Thymus (tissue), 11 donors: ENCODE results near the gene C8G. TPM values are rescaled to one million over a fixed set of nuclear protein-coding genes. Genes with fewer than 3 reads are reported as not detected.
A peak's percentile ranks its signal among the peaks of the same experiment; 100 is the strongest.

Experiments
- DNase-seq, 9 donors: peaks; one replicate each; pipeline ENCODE4 v3.0.0-alpha.2; 2013; ENCODE audit warnings: low spot score in 9 of 9, low read depth in 6 of 9, missing footprints in 1 of 9
- H3K27ac ChIP-seq, 2 donors: one replicate each; pipeline ENCODE4 v1.5.1; 2013; ENCODE audit warnings: control low read depth in 1 of 2, low read depth in 1 of 2, low read length in 1 of 2, mild to moderate bottlenecking in 1 of 2, moderate library complexity in 1 of 2
- H3K27me3 ChIP-seq, 2 donors: one replicate each; pipeline ENCODE4 v1.5.1; 2013; ENCODE audit warnings: low read length in 1 of 2; ENCODE audit not compliant: control insufficient read depth in 2 of 2, insufficient read depth in 1 of 2
- H3K36me3 ChIP-seq, 2 donors: one replicate each; pipeline ENCODE4 v1.5.1; 2013; ENCODE audit warnings: low read length in 1 of 2, mild to moderate bottlenecking in 1 of 2, moderate library complexity in 1 of 2; ENCODE audit not compliant: control insufficient read depth in 2 of 2, insufficient read depth in 2 of 2
- H3K4me1 ChIP-seq, 2 donors: one replicate each; pipeline ENCODE4 v1.5.1; 2013; ENCODE audit warnings: low read length in 2 of 2; ENCODE audit not compliant: control insufficient read depth in 2 of 2, insufficient read depth in 2 of 2
- H3K4me3 ChIP-seq, 2 donors: one replicate each; pipeline ENCODE4 v1.5.1; 2013; ENCODE audit warnings: low read length in 2 of 2, control low read depth in 1 of 2, mild to moderate bottlenecking in 1 of 2
- H3K9me3 ChIP-seq, 2 donors: one replicate each; pipeline ENCODE4 v1.5.1; 2013; ENCODE audit warnings: low read length in 1 of 2, mild to moderate bottlenecking in 1 of 2; ENCODE audit not compliant: control insufficient read depth in 2 of 2, insufficient read depth in 1 of 2
- WGBS: extraction: QIAGEN DNeasy Blood & Tissue Kit; methylation state at CpG from one replicate; pipeline ENCODE4 v1.1.7; 2013; 5-methylcytosine and 5-hydroxymethylcytosine counted together
- polyA plus RNA-seq: library from polyadenylated mRNA; stranded (reverse); fragments of 200-250 nt; gene quantifications from one replicate; pipeline ENCODE4 v1.2.3, GENCODE V29; 2013
- total RNA-seq: library from RNA; stranded (reverse); fragments of 120-200 nt; gene quantifications from one replicate; pipeline ENCODE4 v1.2.4, GENCODE V29; 2013
- donor health status: healthy.

Gene C8G
- total and polyA plus RNA-seq, 2 donors = 2.2 to 6.5 TPM

- Histone ChIP-seq H3K9me3 (no peaks in the 10 kb centered on the region), H3K27me3 (no peaks in the 10 kb centered on the region), H3K27ac (peak overlapping the region; percentile 67 to 84), H3K4me1 (peaks cover 9 to 42% of the 10 kb centered on the region in 2 donors), H3K4me3 (peak overlapping the region; percentile 66 to 85), H3K36me3 (no peaks in the 10 kb centered on the region)
- 9% methylated on average over 63 of the region's 63 CpGs for WGBS
- peak; percentile 85 to 98 (median 95) for DNase-seq
Measured at GRCh38 chr9:136949817-136950655, 5.0 kb downstream of the C8G start.

DNA sequence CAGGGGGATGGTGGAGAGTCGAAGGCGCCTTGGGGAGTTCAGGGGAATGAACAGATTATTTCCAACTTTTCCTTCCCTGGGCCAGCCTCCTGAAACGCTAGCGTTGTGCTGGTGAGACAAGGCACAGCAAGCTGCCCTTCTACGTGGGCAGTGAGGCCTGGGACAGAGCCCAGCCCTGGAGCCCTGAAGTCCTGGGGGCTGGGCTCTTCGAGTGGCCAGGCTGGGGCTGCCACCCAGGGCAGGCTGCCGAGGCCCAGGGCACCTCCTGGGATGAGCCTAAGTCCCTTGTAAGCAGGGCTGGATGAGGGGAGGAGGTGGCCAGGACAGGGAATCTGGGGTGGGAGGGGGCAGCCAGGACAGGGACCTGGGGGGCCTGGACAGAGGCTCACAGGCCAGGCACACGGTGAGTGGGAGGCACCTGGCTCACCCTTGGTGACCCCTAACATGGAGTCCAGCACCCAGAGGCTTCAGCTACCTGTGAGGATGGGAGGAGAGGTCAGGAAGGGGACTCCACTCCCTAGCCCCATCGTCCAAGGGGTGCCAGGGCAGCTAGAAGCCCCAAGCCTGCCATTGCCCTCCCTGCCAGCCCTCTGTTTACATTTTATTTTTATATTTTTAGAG is 5.7 kb downstream of the C8G start:
- DNase-seq = no peak
- Histone ChIP-seq H3K4me1 (peaks cover 7 to 38% of the 10 kb centered on the region in 2 donors), H3K4me3 (peak overlapping the region; percentile 66 to 85), H3K27me3 (no peaks in the 10 kb centered on the region), H3K27ac (peak overlapping the region; percentile 67 to 84), H3K9me3 (no peaks in the 10 kb centered on the region), H3K36me3 (no peaks in the 10 kb centered on the region)
- 85% methylated on average over 9 of the region's 9 CpGs for WGBS

DNA sequence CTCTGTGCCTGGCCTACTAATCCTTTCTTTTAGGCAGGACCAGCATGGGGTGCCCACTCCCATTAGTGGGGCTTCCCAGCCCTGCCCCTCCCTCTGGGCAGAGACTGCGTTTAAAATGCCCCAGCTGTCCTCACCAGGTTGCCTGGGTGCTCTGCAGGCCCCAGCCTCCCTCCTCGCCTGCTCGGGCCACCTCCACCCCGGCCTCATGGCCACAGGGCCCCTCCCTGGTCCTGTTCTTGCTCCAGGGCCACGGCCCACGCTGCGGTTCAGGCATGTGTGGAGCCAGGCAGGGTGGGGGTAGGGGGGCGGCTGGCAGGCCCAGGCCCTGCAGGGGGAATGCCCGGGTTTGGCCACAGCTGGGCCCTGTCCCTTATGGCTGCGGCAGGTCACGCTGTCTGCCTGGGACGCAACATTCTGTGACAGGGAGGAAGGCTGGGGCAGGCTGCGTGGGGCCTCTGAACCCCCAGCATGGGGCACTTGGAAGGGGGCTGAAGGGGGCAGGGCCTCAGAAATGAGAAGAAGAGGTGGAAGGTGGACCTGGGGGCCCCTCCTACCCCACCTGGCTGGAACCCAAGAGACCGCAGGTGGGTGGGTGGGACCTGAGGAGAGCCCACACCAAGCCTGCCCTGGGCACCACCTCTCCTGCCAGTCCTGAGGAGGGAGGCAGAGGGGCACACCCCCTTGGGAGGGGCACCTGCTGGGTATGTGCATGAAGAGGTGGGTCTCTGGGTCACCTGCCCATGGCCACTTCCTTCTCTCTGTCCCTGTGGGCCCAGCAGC is 6.7 kb downstream of the C8G start, which contains the start of gene LCN12:
TSS of gene LCN12 (plus strand) at position 733 of the 780 bp plus-strand sequence. CDS start 55 bp downstream, outside the sequence.
- WGBS = 94% methylated on average over 14 of the region's 14 CpGs
- Histone ChIP-seq H3K4me3 (no peak within 1 kb of the TSS), H3K36me3 (no peaks in the 10 kb centered on the region), H3K9me3 (no peaks in the 10 kb centered on the region), H3K27ac (no peak within 1 kb of the TSS), H3K27me3 (no peaks in the 10 kb centered on the region), H3K4me1 (peaks cover 7 to 38% of the 10 kb centered on the region in 2 donors)
- DNase-seq = no peak

DNA sequence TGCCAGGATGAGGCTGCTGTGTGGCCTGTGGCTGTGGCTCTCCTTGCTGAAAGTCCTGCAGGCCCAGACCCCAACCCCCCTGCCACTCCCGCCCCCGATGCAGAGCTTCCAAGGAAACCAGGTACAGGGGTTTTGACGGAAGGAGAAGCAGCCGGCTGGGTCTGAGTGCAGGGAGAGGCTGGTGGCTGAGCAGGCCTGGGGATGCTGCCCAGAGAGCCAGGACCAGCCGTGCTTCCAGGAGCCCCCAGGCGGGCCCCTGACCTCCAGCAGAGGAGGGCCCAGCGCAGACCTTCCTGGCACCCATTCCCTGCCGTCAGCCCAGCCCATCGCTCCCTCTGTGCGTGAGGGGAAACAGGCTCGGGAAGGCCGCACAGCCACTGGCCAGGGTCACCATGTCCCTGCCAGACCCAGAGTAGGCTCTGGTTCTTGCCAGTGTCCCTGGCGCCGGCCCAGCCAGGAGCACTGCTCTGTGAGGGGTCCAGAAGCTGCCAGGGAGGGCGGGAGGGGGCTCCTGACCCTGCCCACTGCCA is 7.3 kb downstream of the C8G start:
- H3K27me3 ChIP-seq = no peaks in the 10 kb centered on the region
- no peak overlapping the region for H3K27ac ChIP-seq
- no peaks in the 10 kb centered on the region for H3K36me3 ChIP-seq
- H3K4me3 ChIP-seq = no peak overlapping the region
- 93% methylated on average over 15 of the region's 15 CpGs for WGBS
- peaks cover 7 to 35% of the 10 kb centered on the region in 2 donors for H3K4me1 ChIP-seq
- no peaks in the 10 kb centered on the region for H3K9me3 ChIP-seq
- no peak for DNase-seq

DNA sequence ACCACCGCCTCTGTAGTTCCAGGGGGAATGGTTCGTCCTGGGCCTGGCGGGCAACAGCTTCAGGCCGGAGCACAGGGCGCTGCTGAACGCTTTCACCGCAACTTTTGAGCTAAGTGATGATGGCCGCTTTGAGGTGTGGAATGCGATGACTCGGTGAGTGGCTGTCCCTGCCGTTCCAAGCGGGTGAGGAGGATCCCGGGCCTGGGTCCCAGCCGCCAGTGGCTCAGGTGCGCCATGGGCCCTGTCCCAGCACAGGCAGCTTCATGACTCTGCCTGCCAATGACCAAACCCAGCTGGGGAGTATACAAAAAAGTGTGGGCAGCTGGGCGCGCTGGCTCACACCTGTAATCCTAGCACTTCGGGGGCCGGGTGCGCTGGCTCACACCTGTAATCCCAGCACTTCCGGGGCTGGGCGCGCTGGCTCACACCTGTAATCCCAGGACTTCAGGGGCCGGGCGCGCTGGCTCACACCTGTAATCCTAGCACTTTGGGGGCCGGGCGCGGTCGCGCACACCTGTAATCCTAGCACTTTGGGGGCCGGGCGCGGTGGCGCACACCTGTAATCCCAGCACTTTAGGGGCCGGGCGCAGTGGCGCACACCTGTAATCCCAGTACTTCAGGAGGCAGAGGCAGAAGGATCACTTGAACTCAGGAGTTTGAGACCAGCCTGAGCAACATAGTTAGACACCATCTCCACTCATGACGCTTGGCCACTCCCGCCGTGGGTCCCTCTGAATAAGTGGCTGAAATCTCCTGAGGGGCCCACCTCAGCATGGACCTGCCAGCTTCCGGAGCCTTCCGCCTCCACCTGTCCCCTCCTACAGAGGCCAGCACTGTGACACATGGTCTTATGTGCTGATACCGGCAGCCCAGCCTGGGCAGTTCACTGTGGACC is 8.1 kb downstream of the C8G start:
- no peaks in the 10 kb centered on the region for H3K36me3 ChIP-seq
- H3K4me1 ChIP-seq = peaks cover 5 to 30% of the 10 kb centered on the region in 2 donors
- 94% methylated on average over 44 of the region's 44 CpGs for WGBS
- H3K9me3 ChIP-seq = no peaks in the 10 kb centered on the region
- no peak overlapping the region for H3K4me3 ChIP-seq
- H3K27me3 ChIP-seq = no peaks in the 10 kb centered on the region
- H3K27ac ChIP-seq = no peak overlapping the region
- DNase-seq = no peak

GRCh38 chr9:136953771-136954269 is 8.8 kb downstream of the C8G start:
- no peaks in the 10 kb centered on the region for H3K27me3 ChIP-seq
- no peaks in the 10 kb centered on the region for H3K36me3 ChIP-seq
- H3K4me3 ChIP-seq = no peak overlapping the region
- H3K27ac ChIP-seq = no peak overlapping the region
- peaks cover 0 to 2% of the 10 kb centered on the region in 2 donors for H3K9me3 ChIP-seq
- WGBS = 90% methylated on average over 19 of the region's 19 CpGs
- H3K4me1 ChIP-seq = peaks cover 8 to 32% of the 10 kb centered on the region in 2 donors
- DNase-seq = no peak

DNA sequence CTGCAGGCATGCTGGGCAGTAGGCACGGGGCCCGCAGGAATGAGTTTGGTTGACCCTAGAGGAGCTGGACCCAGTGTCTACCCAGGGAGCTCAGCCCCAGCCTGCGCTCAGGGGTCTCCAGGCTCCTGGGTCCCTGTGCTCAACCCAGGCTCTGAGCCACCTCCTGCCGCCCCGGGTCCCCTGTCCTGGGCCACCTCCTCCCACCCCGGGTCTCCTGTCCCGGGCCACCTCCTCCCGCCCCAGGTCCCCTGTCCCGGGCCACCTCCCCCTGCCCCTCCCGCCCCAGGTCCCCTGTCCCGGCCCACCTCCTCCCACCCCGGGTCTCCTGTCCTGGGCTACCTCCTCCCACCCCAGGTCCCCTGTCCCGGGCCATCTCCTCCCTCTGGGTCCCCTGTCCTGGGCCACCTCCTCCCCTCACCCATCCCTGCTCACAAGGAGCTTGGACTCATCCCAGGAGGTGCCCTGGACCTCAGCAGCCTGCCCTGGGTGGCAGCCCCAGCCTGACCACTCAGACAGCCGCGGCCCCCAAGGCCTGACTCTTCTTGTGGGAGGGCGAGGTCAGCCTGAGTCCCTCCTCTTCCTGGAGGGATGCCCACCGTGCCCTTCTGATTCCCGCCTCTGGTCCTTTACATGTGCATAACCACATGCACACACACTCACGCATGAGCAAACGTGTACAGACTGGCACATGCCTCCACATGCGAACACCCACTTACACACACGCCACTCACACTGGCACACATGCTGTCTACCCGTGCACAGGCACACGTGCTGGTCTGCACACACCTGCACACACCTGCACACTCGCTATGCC is 9.4 kb downstream of the C8G start:
- H3K4me3 ChIP-seq = no peak overlapping the region
- no peaks in the 10 kb centered on the region for H3K36me3 ChIP-seq

More for the DNA sequence above, 9.4 kb downstream of the C8G start:
- Histone ChIP-seq H3K9me3 (peaks cover 0 to 3% of the 10 kb centered on the region in 2 donors), H3K4me1 (peaks cover 13 to 32% of the 10 kb centered on the region in 2 donors), H3K27ac (no peak overlapping the region), H3K27me3 (no peaks in the 10 kb centered on the region)
- WGBS = 95% methylated on average over 25 of the region's 25 CpGs
- no peak for DNase-seq
